CD8-positive, alpha-beta memory T cell (primary cell): ENCODE results near the gene IFNAR1. TPM values are rescaled to one million over a fixed set of nuclear protein-coding genes. Genes with fewer than 3 reads are reported as not detected.
A peak's percentile ranks its signal among the peaks of the same experiment; 100 is the strongest.
"Not testable (repeated sequence)": the region's sequence is repeated elsewhere in the genome, so short reads cannot be mapped to it uniquely, and the experiment has no call there.

Experiments
- CTCF ChIA-PET: fragments of 350-600 bp; sonication (Branson Sonifier 250); formaldehyde crosslinking; loops from one replicate; lab custom pipeline; 2021; ENCODE audit warnings: antibody characterized with exemption; lab: Charles Lee
- POLR2A ChIA-PET: fragments of 350-600 bp; sonication (Branson Sonifier 250); formaldehyde crosslinking; loops from one replicate; lab custom pipeline; 2021; ENCODE audit warnings: antibody characterized with exemption; lab: Charles Lee
- DNase-seq, 5 donors: peaks; one replicate each; pipeline versions ENCODE4 v3.0.0 to v3.0.0-alpha.2; 2020 to 2022; ENCODE audit warnings: mixed read lengths in 1 of 5
- H3K27ac ChIP-seq: one replicate; pipeline ENCODE4 v1.7.0; 2013; ENCODE audit warnings: low read depth, mild to moderate bottlenecking, low read length, moderate library complexity
- H3K27me3 ChIP-seq: 2 replicates; pipeline ENCODE4 v1.7.0; 2013; ENCODE audit warnings: low read length, mild to moderate bottlenecking; ENCODE audit not compliant: insufficient read depth, poor library complexity, severe bottlenecking
- H3K36me3 ChIP-seq: 2 replicates; pipeline ENCODE4 v1.7.0; 2013; ENCODE audit warnings: mild to moderate bottlenecking, low read length, moderate library complexity; ENCODE audit not compliant: insufficient read depth
- H3K4me1 ChIP-seq: 2 replicates; pipeline ENCODE4 v1.7.0; 2013; ENCODE audit warnings: mild to moderate bottlenecking, low read length, moderate library complexity; ENCODE audit not compliant: insufficient read depth
- H3K4me3 ChIP-seq: 2 replicates; pipeline ENCODE4 v1.7.0; 2013; ENCODE audit warnings: mild to moderate bottlenecking, low read length
- H3K9me3 ChIP-seq: 2 replicates; pipeline ENCODE4 v1.7.0; 2013; ENCODE audit warnings: mild to moderate bottlenecking, low read length
- H3K27ac Mint-ChIP-seq, 8 donors: one replicate each; pipeline ENCODE4 v1.8.0; 2020 to 2021; ENCODE audit warnings: mixed read lengths in 8 of 8, mild to moderate bottlenecking in 6 of 8, inconsistent platforms in 3 of 8, moderate library complexity in 3 of 8
- H3K27me3 Mint-ChIP-seq, 2 donors: one replicate each; pipeline ENCODE4 v1.8.0; 2020 to 2021; ENCODE audit warnings: mixed read lengths in 2 of 2, mild to moderate bottlenecking in 1 of 2, moderate library complexity in 1 of 2
- H3K36me3 Mint-ChIP-seq, 3 donors: one replicate each; pipeline ENCODE4 v1.8.0; 2020 to 2021; ENCODE audit warnings: mixed read lengths in 3 of 3, inconsistent platforms in 1 of 3, mild to moderate bottlenecking in 1 of 3
- H3K4me1 Mint-ChIP-seq, 3 donors: one replicate each; pipeline ENCODE4 v1.8.0; 2020 to 2021; ENCODE audit warnings: mixed read lengths in 3 of 3, inconsistent platforms in 1 of 3, mild to moderate bottlenecking in 1 of 3
- H3K4me3 Mint-ChIP-seq, 7 donors: one replicate each; pipeline ENCODE4 v1.8.0; 2020 to 2021; ENCODE audit warnings: mixed read lengths in 7 of 7, mild to moderate bottlenecking in 6 of 7, moderate library complexity in 4 of 7, inconsistent platforms in 2 of 7
- H3K9me3 Mint-ChIP-seq, 5 donors: one replicate each; pipeline ENCODE4 v1.8.0; 2020 to 2022; ENCODE audit warnings: mixed read lengths in 5 of 5, mild to moderate bottlenecking in 3 of 5, moderate library complexity in 2 of 5, inconsistent platforms in 1 of 5
- polyA plus RNA-seq: library from polyadenylated mRNA; unstranded; fragments of 300-500 nt; fragmentation: Illumina TruSeq; gene quantifications from one replicate; pipeline ENCODE4 v1.2.3, GENCODE V29; 2021
- total RNA-seq, 2 experiments: library from RNA; stranded (reverse); gene quantifications; one replicate each; pipeline ENCODE4 v1.2.3, GENCODE V29; 2021

IFNAR1 gene
- total and polyA plus RNA-seq, 3 experiments from 2014 or later: 31.6 to 54.6 (median 34.1) TPM

GRCh38 chr21:33321005-33321404 lies 3.8 kb upstream of the IFNAR1 start:
- H3K4me1 ChIP-seq, POLR2A ChIA-PET, H3K9me3 Mint-ChIP-seq, H3K27me3 Mint-ChIP-seq, H3K36me3 ChIP-seq, H3K27ac ChIP-seq, H3K4me3 ChIP-seq, H3K4me1 Mint-ChIP-seq, H3K36me3 Mint-ChIP-seq, H3K27me3 ChIP-seq, H3K9me3 ChIP-seq: not testable (repeated sequence)
- peak overlapping the region in 1 of 8 donors; percentile 35 for H3K27ac Mint-ChIP-seq
- CTCF ChIA-PET: interaction anchor here (1.8 kb wide), 1 partner anchor 40 kb away, joined by 5 read pairs; no protein-coding TSS in a partner anchor
- peak overlapping the region in 1 of 7 donors; percentile 11 for H3K4me3 Mint-ChIP-seq
- peak in 3 of 5 donors; percentile 23 to 72 (median 54) for DNase-seq

- H3K27ac Mint-ChIP-seq, DNase-seq, H3K36me3 Mint-ChIP-seq, POLR2A ChIA-PET, H3K36me3 ChIP-seq, H3K27me3 Mint-ChIP-seq, CTCF ChIA-PET, H3K9me3 ChIP-seq, H3K27me3 ChIP-seq, H3K4me3 Mint-ChIP-seq, H3K9me3 Mint-ChIP-seq: not testable (repeated sequence)
- Histone ChIP-seq H3K27ac (peak overlapping the region; percentile 94), H3K4me3 (peak overlapping the region; percentile 72), H3K4me1 (peaks cover 34% of the 10 kb centered on the region)
- H3K4me1 Mint-ChIP-seq: peaks cover 0 to 24% (median 22%) of the 10 kb centered on the region in 3 donors
Observed at GRCh38 chr21:33323610-33324009, 1.2 kb upstream of the IFNAR1 start.

GRCh38 chr21:33325222-33326067 lies 675 bp downstream of the IFNAR1 start:
- ChIA-PET CTCF (interaction anchor here (0.6 to 2.3 kb wide), 17 partner anchors 13 to 554 kb away, joined by 3 to 31 read pairs (median 3); partner anchors contain the start of gene PAXBP1), POLR2A (interaction anchor here (0.5 to 2.0 kb wide), 17 partner anchors 36 to 554 kb away, joined by 3 to 37 read pairs (median 4); partner anchors contain the start of genes DNAJC28, GART, IL10RB and PAXBP1)
- Mint-ChIP-seq H3K36me3 (peaks cover 0 to 10% (median 0%) of the 10 kb centered on the region in 3 donors), H3K9me3 (no peaks in the 10 kb centered on the region), H3K4me3 (no peak overlapping the region), H3K27ac (no peak overlapping the region), H3K27me3 (no peaks in the 10 kb centered on the region), H3K4me1 (peaks cover 17 to 41% (median 34%) of the 10 kb centered on the region in 3 donors)
- Histone ChIP-seq H3K4me1 (peaks cover 40% of the 10 kb centered on the region), H3K4me3 (peak overlapping the region; percentile 72), H3K27ac (peak overlapping the region; percentile 94), H3K27me3 (no peaks in the 10 kb centered on the region), H3K9me3 (no peaks in the 10 kb centered on the region), H3K36me3 (no peaks in the 10 kb centered on the region)
- peak; percentile 51 to 79 (median 68) for DNase-seq

GRCh38 chr21:33327326-33327725 lies 2.6 kb downstream of the IFNAR1 start:
- Mint-ChIP-seq H3K9me3 (no peaks in the 10 kb centered on the region), H3K27me3 (no peaks in the 10 kb centered on the region), H3K4me1 (peaks cover 36 to 60% (median 53%) of the 10 kb centered on the region in 3 donors), H3K27ac (peak overlapping the region in 2 of 8 donors; percentile 14 to 17), H3K36me3 (peaks cover 3 to 25% (median 3%) of the 10 kb centered on the region in 3 donors), H3K4me3 (peak overlapping the region in 6 of 7 donors; percentile 11 to 77 (median 40))
- DNase-seq: no peak
- Histone ChIP-seq H3K4me3 (peak overlapping the region; percentile 9), H3K27ac (no peak overlapping the region), H3K4me1 (peaks cover 58% of the 10 kb centered on the region), H3K36me3 (no peaks in the 10 kb centered on the region), H3K9me3 (no peaks in the 10 kb centered on the region), H3K27me3 (no peaks in the 10 kb centered on the region)
- ChIA-PET CTCF (interaction anchor here (0.9 to 1.2 kb wide), 3 partner anchors 13 to 34 kb away, joined by 3 to 4 read pairs (median 4); no protein-coding TSS in a partner anchor), POLR2A (interaction anchor here (1.9 kb wide), 1 partner anchor 34 kb away, joined by 6 read pairs; no protein-coding TSS in a partner anchor)

- Mint-ChIP-seq H3K27me3 (no peaks in the 10 kb centered on the region), H3K27ac (peak overlapping the region in 2 of 8 donors; percentile 17 to 67), H3K36me3 (peaks cover 3 to 29% (median 9%) of the 10 kb centered on the region in 3 donors), H3K4me1 (peaks cover 42 to 66% (median 55%) of the 10 kb centered on the region in 3 donors), H3K4me3 (peak overlapping the region in 6 of 7 donors; percentile 6 to 77 (median 42)), H3K9me3 (peaks cover 0 to 4% (median 2%) of the 10 kb centered on the region in 5 donors)
- no peak overlapping the region for H3K27ac ChIP-seq
- H3K4me1 ChIP-seq: peaks cover 64% of the 10 kb centered on the region
- CTCF ChIA-PET: interaction anchor here (0.9 to 1.2 kb wide), 4 partner anchors 12 to 117 kb away, joined by 3 to 4 read pairs (median 4); no protein-coding TSS in a partner anchor
- H3K4me3 ChIP-seq: peak overlapping the region; percentile 9
- H3K9me3 ChIP-seq: peaks cover 2% of the 10 kb centered on the region
- H3K36me3 ChIP-seq: no peaks in the 10 kb centered on the region
- no peaks in the 10 kb centered on the region for H3K27me3 ChIP-seq
- POLR2A ChIA-PET: interaction anchor here (0.6 to 1.9 kb wide), 2 partner anchors 34 to 123 kb away, joined by 3 to 6 read pairs; no protein-coding TSS in a partner anchor
- no peak for DNase-seq
Observed at GRCh38 chr21:33327792-33328433, 3.1 kb downstream of the IFNAR1 start.

- no peaks in the 10 kb centered on the region for H3K27me3 Mint-ChIP-seq
Observed at GRCh38 chr21:33330726-33331125, 6.0 kb downstream of the IFNAR1 start.

GRCh38 chr21:33332143-33332542 lies 7.4 kb downstream of the IFNAR1 start:
- peaks cover 5% of the 10 kb centered on the region for H3K9me3 ChIP-seq
- H3K4me1 Mint-ChIP-seq: peaks cover 53 to 76% (median 53%) of the 10 kb centered on the region in 3 donors
- H3K27me3 ChIP-seq: no peaks in the 10 kb centered on the region
- POLR2A ChIA-PET: no interaction called here
- H3K36me3 ChIP-seq: no peaks in the 10 kb centered on the region
- no peak overlapping the region for H3K27ac ChIP-seq
- H3K27ac Mint-ChIP-seq: peak overlapping the region in 7 of 8 donors; percentile 6 to 92 (median 46)
- H3K9me3 Mint-ChIP-seq: peaks cover 0 to 7% (median 4%) of the 10 kb centered on the region in 5 donors
- DNase-seq: no peak
- no peak overlapping the region for H3K4me3 Mint-ChIP-seq
- peaks cover 44% of the 10 kb centered on the region for H3K4me1 ChIP-seq
- H3K36me3 Mint-ChIP-seq: peaks cover 5 to 43% (median 18%) of the 10 kb centered on the region in 3 donors
- CTCF ChIA-PET: interaction anchor here (0.9 to 4.8 kb wide), 2 partner anchors 29 to 52 kb away, joined by 3 to 27 read pairs; no protein-coding TSS in a partner anchor
- no peak overlapping the region for H3K4me3 ChIP-seq
- H3K27me3 Mint-ChIP-seq: no peaks in the 10 kb centered on the region

More at GRCh38 chr21:33330726-33331125, 6.0 kb downstream of the IFNAR1 start:
- Histone ChIP-seq H3K4me1 (peaks cover 58% of the 10 kb centered on the region), H3K27me3 (no peaks in the 10 kb centered on the region), H3K4me3 (no peak overlapping the region), H3K9me3 (peaks cover 5% of the 10 kb centered on the region), H3K27ac (no peak overlapping the region), H3K36me3 (no peaks in the 10 kb centered on the region)
- Mint-ChIP-seq H3K9me3 (peaks cover 0 to 7% (median 4%) of the 10 kb centered on the region in 5 donors), H3K27ac (no peak overlapping the region), H3K36me3 (peaks cover 5 to 41% (median 18%) of the 10 kb centered on the region in 3 donors), H3K4me3 (no peak overlapping the region), H3K4me1 (peaks cover 53 to 85% (median 61%) of the 10 kb centered on the region in 3 donors)
- POLR2A ChIA-PET: no interaction called here
- CTCF ChIA-PET: interaction anchor here (1.5 to 4.8 kb wide), 4 partner anchors 10 to 115 kb away, joined by 5 to 27 read pairs (median 6); no protein-coding TSS in a partner anchor
- no peak for DNase-seq
